Stimulated activated CD4-positive, alpha-beta T cell treated with anti-CD3 and anti-CD28 coated beads, Interleukin-12 subunit alpha, Interleukin-12 subunit beta, amount 100 ng/mL, for 4 hours (primary cell): ENCODE results near the gene TNIP1.

Experiments used
- DNase-seq: peaks from one replicate; pipeline ENCODE4 v3.0.0-alpha.2; 2020

TNIP1 gene

GRCh38 chr5:151104795-151105194 lies 24.0 kb upstream of the TNIP1 start:
- DNase-seq: no peak

- no peak for DNase-seq
Observed at GRCh38 chr5:151101746-151102145, 20.9 kb upstream of the TNIP1 start.

GRCh38 chr5:151101151-151101550 lies 20.3 kb upstream of the TNIP1 start:
- no peak for DNase-seq

- no peak for DNase-seq
Observed at GRCh38 chr5:151100681-151101080, 19.8 kb upstream of the TNIP1 start.

DNA sequence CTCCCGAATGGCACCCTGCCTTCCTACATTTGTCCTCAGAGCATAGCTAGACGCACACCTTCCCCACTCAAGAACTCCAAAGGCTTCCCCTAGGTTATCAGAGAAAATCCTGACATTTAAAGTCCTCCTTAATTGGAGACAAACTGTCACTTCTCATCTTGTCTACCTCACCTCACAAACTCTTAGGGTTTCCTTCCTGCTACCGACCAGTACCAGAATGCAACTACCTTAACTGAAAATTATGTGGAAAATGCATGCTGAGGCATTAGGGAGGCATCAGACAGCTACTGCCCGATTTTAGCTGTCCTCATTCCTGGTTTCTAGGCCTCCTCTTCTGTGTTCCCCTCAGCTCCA lies 17.9 kb upstream of the TNIP1 start:
- DNase-seq: no peak

GRCh38 chr5:151097820-151098767 lies 17.3 kb upstream of the TNIP1 start:
- DNase-seq: no peak

DNA sequence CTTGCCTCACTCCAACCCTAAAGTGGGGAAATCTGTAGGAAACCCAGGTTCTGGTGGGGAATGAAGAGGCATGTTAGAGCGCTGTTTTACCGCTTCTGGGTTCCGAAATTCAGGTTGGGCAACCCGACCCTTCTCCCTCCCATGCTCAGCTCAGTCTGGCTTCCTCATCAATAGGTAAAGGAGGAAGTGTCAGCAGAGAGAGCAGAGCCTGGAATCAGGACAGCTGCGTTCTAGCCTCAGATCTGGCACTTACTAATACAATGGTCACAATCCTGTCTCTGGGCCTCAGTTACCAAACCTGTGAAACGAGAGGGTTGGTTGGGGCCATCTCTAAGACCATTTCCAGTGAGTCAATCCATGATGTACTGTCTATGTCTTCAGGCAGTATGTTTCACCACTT lies 16.2 kb upstream of the TNIP1 start:
- no peak for DNase-seq

GRCh38 chr5:151096001-151096373 lies 15.2 kb upstream of the TNIP1 start:
- DNase-seq: no peak

- DNase-seq: no peak
Observed at GRCh38 chr5:151095341-151096000, 14.6 kb upstream of the TNIP1 start.

DNA sequence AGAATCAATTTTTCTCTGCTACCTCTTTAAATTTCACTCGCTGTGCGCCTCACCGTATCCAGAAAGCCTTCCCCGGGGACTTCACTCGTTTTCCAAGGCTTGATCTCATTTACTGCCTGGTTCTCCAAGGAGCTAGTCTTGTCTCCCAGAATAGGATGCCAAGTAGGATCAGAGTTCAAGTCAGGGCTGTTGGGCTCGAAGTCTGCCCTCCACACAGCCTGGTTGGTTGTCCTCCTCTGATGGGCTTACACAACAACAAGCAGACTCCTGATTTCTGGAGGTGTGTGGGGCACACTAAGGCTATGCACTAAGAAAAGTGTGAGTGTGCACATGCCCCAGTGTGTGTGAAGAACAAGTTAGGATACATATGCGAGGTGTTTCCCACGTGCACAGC lies 14.0 kb upstream of the TNIP1 start:
- no peak for DNase-seq

DNA sequence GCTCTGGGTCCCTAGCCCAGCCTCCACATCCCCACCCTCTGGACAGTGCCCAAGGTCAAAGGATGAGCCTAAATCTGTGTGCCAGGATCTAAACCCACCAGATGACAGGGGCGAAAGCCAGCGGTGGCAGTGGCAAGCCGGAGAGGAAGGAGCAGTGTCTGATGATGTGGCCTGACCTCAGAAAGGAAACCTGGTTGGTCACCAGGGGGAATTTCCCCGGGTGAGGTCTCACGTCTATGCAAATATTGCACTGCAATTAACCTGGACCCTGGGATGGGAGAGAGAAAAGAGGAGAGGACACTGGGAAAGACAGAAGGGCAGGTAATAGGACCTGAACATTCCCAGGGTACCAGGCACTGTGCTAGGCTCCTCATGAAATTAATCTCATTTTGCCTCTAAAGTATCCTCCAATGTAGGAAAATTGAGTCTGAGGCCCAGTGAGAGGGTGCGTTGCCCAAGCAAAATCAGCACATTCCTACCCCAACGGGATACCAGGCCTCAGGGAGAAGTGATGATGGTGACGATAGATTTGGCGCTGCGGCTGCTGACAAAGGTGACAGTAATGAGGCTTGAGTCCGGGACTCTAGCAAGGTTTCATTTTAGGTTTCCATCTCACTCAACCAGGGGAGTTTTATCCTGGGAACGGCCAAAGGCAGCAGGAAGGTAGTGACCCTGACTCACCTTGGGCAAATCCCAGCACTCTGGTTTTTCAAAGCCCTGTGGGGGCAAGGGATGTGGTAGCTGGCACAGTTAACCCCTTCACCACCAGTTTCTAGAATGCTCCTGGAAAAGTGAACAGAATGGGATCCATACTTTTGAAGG lies 13.4 kb upstream of the TNIP1 start:
- peak; percentile 43 for DNase-seq

DNA sequence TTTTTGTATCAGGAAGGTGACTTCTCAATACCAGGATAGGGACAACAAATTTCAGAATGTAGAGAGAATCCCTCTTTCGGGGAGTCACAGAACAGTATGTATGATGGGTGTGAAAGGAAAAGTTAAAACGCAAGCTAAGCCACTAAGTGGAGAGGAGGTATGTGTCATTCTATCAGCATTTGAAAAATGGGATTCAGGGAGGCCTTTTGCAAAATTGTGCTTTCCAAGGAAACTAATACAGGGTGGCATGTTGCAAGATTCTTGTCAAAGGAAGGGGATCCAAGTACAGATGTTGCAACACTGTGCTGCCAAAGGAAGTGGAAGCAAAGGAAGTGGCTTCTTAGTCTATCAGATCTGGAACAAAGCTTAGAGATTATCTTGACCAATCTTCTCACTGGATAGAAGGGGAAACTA lies 12.6 kb upstream of the TNIP1 start:
- DNase-seq: no peak

- DNase-seq: no peak
Observed at GRCh38 chr5:151092762-151093161, 11.9 kb upstream of the TNIP1 start.

DNA sequence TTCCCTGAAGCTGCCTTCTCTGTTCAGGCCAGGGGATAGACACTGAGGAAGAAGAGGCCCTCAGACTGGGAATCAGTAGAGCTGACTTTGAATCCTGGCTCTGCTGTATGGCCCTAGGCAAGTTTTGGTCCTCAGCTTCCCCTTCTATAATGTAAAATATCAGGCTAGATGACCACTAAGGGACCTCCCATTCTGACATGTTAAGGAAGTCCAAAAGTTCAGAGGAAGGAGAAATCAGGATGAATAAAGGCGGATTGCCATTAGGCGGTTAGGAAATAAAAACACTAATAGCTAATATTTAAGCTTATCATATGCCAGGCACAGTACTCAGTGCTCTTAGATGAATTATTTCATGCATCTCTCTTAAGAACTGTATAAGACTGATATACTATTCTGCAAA lies 8.9 kb upstream of the TNIP1 start:
- no peak for DNase-seq

- DNase-seq: no peak
Observed at GRCh38 chr5:151088986-151089385, 8.2 kb upstream of the TNIP1 start.

- DNase-seq: no peak
Observed at GRCh38 chr5:151087486-151087885, 6.7 kb upstream of the TNIP1 start.

DNA sequence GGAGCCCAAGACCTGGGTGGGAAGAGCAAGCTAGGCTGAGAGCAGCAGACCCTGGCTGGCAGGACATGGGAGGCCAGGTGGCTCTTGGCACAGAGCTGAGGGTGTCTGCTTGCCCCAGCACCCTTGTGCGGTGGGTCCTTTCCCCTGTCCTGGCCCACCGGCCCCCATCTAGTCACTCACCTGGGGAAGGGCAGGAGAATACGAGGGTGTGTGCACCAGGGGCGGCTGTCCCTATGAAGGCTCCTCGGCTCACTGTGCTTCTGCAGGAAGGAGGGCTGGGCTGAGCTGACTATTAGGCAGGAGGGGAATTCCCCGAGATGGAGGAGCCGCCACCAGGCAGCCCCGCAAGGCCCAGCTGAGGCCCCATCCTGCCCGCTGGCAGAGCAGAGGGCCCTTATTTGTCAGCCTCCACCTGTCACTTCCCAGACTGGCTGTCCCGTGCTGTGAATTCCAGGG lies 6.1 kb upstream of the TNIP1 start:
- peak; percentile 62 for DNase-seq

DNA sequence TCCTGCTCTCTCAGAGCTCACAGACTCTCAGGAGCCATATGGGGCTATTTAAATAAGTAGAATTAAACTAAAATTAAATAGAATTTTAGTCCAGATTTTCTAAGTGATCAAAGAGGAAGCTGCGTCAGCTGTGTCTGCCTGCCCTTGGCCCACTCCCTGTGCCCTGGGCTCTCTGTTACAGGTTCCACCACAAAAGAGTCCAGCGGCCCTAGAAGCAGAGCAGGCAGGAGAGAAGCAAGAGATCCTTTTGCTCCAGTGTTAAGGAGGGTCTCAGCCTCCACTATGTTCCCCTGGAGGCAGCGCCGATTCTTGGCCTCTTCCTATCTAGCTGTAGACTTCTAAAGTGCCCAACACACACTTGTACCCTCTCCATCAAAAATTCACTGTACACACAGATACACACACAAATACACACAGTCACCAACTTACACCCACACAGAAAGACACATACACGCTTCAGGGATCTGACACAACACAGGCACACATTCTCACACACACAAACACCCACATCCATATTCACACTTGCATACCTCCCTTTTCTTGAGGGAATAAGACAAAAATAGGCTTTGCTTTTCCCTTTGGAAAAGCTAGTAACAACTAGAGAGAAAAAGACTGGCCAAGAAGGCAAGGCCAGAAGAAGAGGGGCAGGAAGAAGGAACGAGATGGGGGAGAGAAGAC lies 5.5 kb upstream of the TNIP1 start:
- DNase-seq: no peak

- DNase-seq: peak; percentile 28
Observed at GRCh38 chr5:151085517-151086041, 4.7 kb upstream of the TNIP1 start.

DNA sequence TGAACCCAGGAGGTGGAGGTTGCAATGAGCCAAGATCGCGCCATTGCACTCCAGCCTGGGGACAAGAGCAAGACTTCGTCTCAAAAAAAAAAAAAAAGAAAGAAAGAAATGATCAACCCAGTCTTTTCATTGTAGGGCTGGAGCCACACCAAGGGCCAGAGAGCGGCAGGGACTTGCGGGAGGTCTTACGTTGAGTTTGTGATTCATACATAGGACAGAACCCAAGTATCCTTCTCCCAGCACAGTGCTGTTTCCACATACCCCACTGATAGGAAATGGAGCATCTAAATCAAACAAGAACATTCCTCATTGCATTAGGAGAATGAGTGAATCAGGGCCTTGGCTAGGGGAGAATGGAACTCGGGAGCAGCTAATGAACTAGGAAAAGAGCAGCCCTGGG lies 3.5 kb upstream of the TNIP1 start:
- no peak for DNase-seq

- peak; percentile 60 for DNase-seq
Observed at GRCh38 chr5:151083081-151083676, 2.3 kb upstream of the TNIP1 start.

DNA sequence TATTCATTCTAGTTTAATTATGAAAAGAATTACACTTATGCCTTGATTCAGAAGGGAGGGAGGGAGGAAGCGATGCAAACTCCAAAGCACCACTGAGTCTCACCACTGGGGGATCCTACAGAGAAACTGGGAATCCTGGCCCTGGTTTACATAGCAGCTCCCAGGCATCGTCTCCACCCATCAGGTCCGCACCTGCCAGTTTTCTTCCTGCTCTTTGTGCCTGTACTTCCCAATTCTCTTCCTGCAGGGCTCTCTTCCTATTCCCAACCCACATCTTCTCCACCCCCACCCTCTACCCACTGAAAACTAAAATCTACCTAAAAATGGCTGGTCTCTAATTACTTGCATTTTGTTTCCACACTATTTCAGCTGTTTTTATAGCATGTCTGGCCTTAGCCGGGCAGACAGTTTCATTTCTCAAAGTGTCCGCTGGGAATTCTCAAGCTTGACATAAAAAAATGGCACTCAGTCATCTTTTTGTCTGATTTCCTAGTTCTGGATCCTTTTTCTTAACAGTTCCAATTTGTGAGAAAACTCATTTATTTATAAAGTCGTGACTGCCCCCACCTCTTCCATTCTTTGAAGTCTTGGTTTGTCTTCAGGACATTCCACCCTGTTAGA lies 1.6 kb upstream of the TNIP1 start:
- no peak for DNase-seq
